Hematopoietic multipotent progenitor cell treated with erythropoietin and hydrocortisone succinate and interleukin-3 and kit ligand, for 17 days (in vitro differentiated cells): ENCODE data around the gene ACY1.

Experiments
- DNase-seq: peaks from one replicate; pipeline ENCODE4 v3.0.0-alpha.2; 2015; ENCODE audit warnings: low spot score

ACY1 gene

GRCh38 chr3:51982838-51983577, at the start of gene ACY1:
TSS of gene ACY1 (plus strand) at chr3:51983535. CDS start at chr3:51984065, 530 bp downstream.
- DNase-seq, result peak; percentile 64

GRCh38 chr3:51934139-51934850, 49.0 kb upstream of the ACY1 start:
- DNase-seq, result no peak

- no peak for DNase-seq
Observed at GRCh38 chr3:51934991-51935885, 48.1 kb upstream of the ACY1 start.

- no peak for DNase-seq
Observed at GRCh38 chr3:51935886-51936755, 47.2 kb upstream of the ACY1 start.

- no peak for DNase-seq
Observed at GRCh38 chr3:51937014-51937413, 46.3 kb upstream of the ACY1 start.

- no peak for DNase-seq
Observed at GRCh38 chr3:51937611-51938450, 45.5 kb upstream of the ACY1 start.

GRCh38 chr3:51938780-51939425, 44.4 kb upstream of the ACY1 start:
- DNase-seq, result no peak

- no peak for DNase-seq
Observed at GRCh38 chr3:51940648-51941462, 42.5 kb upstream of the ACY1 start.

GRCh38 chr3:51941463-51941797, 41.9 kb upstream of the ACY1 start:
- no peak for DNase-seq

- DNase-seq, result peak; percentile 99
Observed at GRCh38 chr3:51941798-51942602, 41.3 kb upstream of the ACY1 start, which contains the start of the genes PARP3 and RRP9. TSS of gene PARP3 (plus strand) at chr3:51942363. CDS start at chr3:51943356, 993 bp downstream. TSS of gene RRP9 (minus strand) at chr3:51941904. CDS start at chr3:51941867, 37 bp downstream.

GRCh38 chr3:51942603-51943450, 40.5 kb upstream of the ACY1 start:
- DNase-seq, result peak; percentile 53

- DNase-seq, result no peak
Observed at GRCh38 chr3:51943451-51944391, 39.6 kb upstream of the ACY1 start.

GRCh38 chr3:51944451-51945021, 38.8 kb upstream of the ACY1 start:
- DNase-seq, result no peak

GRCh38 chr3:51945031-51945840, 38.1 kb upstream of the ACY1 start:
- no peak for DNase-seq
